Epithelial cell of proximal tubule (primary cell): ENCODE data around the gene JAM3. TPM values are rescaled to one million over a fixed set of nuclear protein-coding genes. Genes with fewer than 3 reads are reported as not detected.
"Not testable (repeated sequence)": the region's sequence is repeated elsewhere in the genome, so short reads cannot be mapped to it uniquely, and the experiment has no call there.

Experiments used
- DNase-seq: peaks from one replicate; pipeline ENCODE4 v3.0.0-alpha.2; 2011; ENCODE audit warnings: low read depth
- H3K4me3 ChIP-seq: 2 replicates; pipeline ENCODE4 v1.5.1; 2011; ENCODE audit warnings: low read depth, mild to moderate bottlenecking, low read length
- CTCF ChIP-seq: conservative IDR thresholded peaks from 2 replicates; pipeline ENCODE4 v1.5.1; 2012; ENCODE audit warnings: low read depth, mild to moderate bottlenecking, low read length
- total RNA-seq: library from RNA; depleted of rRNA; stranded (reverse); fragments of >200 nt; gene quantifications from 2 replicates; pipeline ENCODE4 v1.2.3, GENCODE V29; 2015

The JAM3 gene
- total RNA-seq, 1 donor from 2014 or later, result 22.0 TPM

- TF ChIP-seq CTCF, result no peak
- no peak overlapping the region for H3K4me3 ChIP-seq
- DNase-seq, result no peak
These were observed 3.0 kb downstream of the JAM3 start for GRCh38 chr11:134071766-134072402.

- DNase-seq, result no peak
- TF ChIP-seq CTCF, result no peak
- H3K4me3 ChIP-seq, result no peak overlapping the region
These were observed 4.0 kb downstream of the JAM3 start for GRCh38 chr11:134072844-134073243.

- no peak overlapping the region for H3K4me3 ChIP-seq
- no peak for TF ChIP-seq CTCF
- no peak for DNase-seq
These were observed 5.5 kb downstream of the JAM3 start for GRCh38 chr11:134074346-134074745.

GRCh38 chr11:134074766-134075165 is 5.9 kb downstream of the JAM3 start:
- no peak for DNase-seq
- TF ChIP-seq CTCF, result no peak
- H3K4me3 ChIP-seq, result no peak overlapping the region

GRCh38 chr11:134079317-134079716 is 10.4 kb downstream of the JAM3 start:
- TF ChIP-seq CTCF, result no peak

GRCh38 chr11:134081258-134081657 is 12.4 kb downstream of the JAM3 start:
- not testable (repeated sequence) for DNase-seq

More at GRCh38 chr11:134079317-134079716, 10.4 kb downstream of the JAM3 start:
- DNase-seq, result no peak
- H3K4me3 ChIP-seq, result no peak overlapping the region

GRCh38 chr11:134082990-134083389 is 14.1 kb downstream of the JAM3 start:
- H3K4me3 ChIP-seq, result no peak overlapping the region
- DNase-seq, result no peak
- no peak for TF ChIP-seq CTCF

More at GRCh38 chr11:134081258-134081657, 12.4 kb downstream of the JAM3 start:
- H3K4me3 ChIP-seq, result not testable (repeated sequence)
